ENCODE data around the gene VPS35L.

VPS35L gene

GRCh38 chr16:19618876-19619275 lies 63.4 kb downstream of the VPS35L start:
- no peak for TF ChIP-seq CTCF (IDR thresholded peaks at IDR 0.05; ENCODE audit: low read depth, low read length, missing control alignments)
- no peak overlapping the region for H3K4me3 ChIP-seq (ENCODE audit: low read depth, low read length)
- no peak for DNase-seq (ENCODE audit: low read depth)

- no peak overlapping the region for H3K4me3 ChIP-seq (ENCODE audit: low read depth, low read length)
- DNase-seq (ENCODE audit: low read depth) = no peak
- TF ChIP-seq CTCF (IDR thresholded peaks at IDR 0.05; ENCODE audit: low read depth, low read length, missing control alignments) = no peak
Observed at GRCh38 chr16:19621445-19621844, 65.9 kb downstream of the VPS35L start.

GRCh38 chr16:19625039-19625438 lies 69.5 kb downstream of the VPS35L start:
- DNase-seq (ENCODE audit: low read depth) = no peak
- no peak for TF ChIP-seq CTCF (IDR thresholded peaks at IDR 0.05; ENCODE audit: low read depth, low read length, missing control alignments)
- no peak overlapping the region for H3K4me3 ChIP-seq (ENCODE audit: low read depth, low read length)

GRCh38 chr16:19636436-19637267 lies 81.1 kb downstream of the VPS35L start:
- no peak for TF ChIP-seq CTCF (IDR thresholded peaks at IDR 0.05; ENCODE audit: low read depth, low read length, missing control alignments)
- no peak for DNase-seq (ENCODE audit: low read depth)
- H3K4me3 ChIP-seq (ENCODE audit: low read depth, low read length) = no peak overlapping the region

- DNase-seq (ENCODE audit: low read depth) = no peak
- no peak for TF ChIP-seq CTCF (IDR thresholded peaks at IDR 0.05; ENCODE audit: low read depth, low read length, missing control alignments)
- no peak overlapping the region for H3K4me3 ChIP-seq (ENCODE audit: low read depth, low read length)
Observed at GRCh38 chr16:19639986-19640421, 84.5 kb downstream of the VPS35L start.

GRCh38 chr16:19642501-19642900 lies 87.0 kb downstream of the VPS35L start:
- DNase-seq (ENCODE audit: low read depth) = no peak
- TF ChIP-seq CTCF (IDR thresholded peaks at IDR 0.05; ENCODE audit: low read depth, low read length, missing control alignments) = no peak
- H3K4me3 ChIP-seq (ENCODE audit: low read depth, low read length) = no peak overlapping the region

- no peak for TF ChIP-seq CTCF (IDR thresholded peaks at IDR 0.05; ENCODE audit: low read depth, low read length, missing control alignments)
- DNase-seq (ENCODE audit: low read depth) = no peak
- no peak overlapping the region for H3K4me3 ChIP-seq (ENCODE audit: low read depth, low read length)
Observed at GRCh38 chr16:19644877-19645276, 89.4 kb downstream of the VPS35L start.
